Esophagus muscularis mucosa (tissue), 4 donors: ENCODE data around the gene NR1H3.

Experiments used
- EP300 ChIP-seq: sonication (generic); formaldehyde crosslinking; IDR thresholded peaks from one replicate; pipeline ENCODE4 v1.6.1; 2017; ENCODE audit warnings: antibody characterized with exemption
- POLR2A ChIP-seq: fragments of 450-650 bp; IDR thresholded peaks from one replicate; pipeline ENCODE4 v1.6.1; 2017; ENCODE audit warnings: antibody characterized with exemption, moderate library complexity, mild to moderate bottlenecking, low read depth
- POLR2AphosphoS5 ChIP-seq, 2 donors: sonication (generic); formaldehyde crosslinking; IDR thresholded peaks; one replicate each; pipeline ENCODE4 v1.6.1; 2017; ENCODE audit warnings: antibody characterized with exemption in 2 of 2
- TF ChIP-seq, protein P1 (sequence below), 3 experiments: fragments of 200-600 bp in 2 of 3; fragments of 450-650 bp in 1 of 3; sonication (generic) in 2 of 3; IDR thresholded peaks; one replicate each; pipeline ENCODE4 v1.5.1; 2017 to 2019; ENCODE audit warnings: antibody characterized with exemption in 3 of 3, mild to moderate bottlenecking in 2 of 3, moderate library complexity in 1 of 3

DNA sequence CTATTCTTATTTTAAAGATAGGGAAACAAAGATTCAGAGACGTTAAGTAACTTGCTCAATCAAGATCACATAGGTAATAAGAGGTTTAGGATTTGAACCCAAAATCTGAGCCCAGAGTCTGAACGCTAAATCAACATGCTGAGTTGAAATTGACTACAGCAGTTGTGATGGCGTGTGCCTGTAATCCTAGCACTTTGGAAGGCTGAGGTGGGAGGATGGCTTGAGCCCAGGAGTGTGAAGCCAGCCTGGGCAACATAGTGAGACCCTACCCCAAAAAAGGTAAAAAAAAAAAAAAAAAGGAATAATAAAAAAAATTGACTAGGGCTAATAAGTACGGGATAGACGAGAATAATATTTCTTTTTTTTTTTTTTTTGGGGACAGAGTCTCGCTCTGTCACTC lies 1.4 kb upstream of the NR1H3 start:
- no peak for TF ChIP-seq POLR2A
- TF ChIP-seq, protein P1, sequence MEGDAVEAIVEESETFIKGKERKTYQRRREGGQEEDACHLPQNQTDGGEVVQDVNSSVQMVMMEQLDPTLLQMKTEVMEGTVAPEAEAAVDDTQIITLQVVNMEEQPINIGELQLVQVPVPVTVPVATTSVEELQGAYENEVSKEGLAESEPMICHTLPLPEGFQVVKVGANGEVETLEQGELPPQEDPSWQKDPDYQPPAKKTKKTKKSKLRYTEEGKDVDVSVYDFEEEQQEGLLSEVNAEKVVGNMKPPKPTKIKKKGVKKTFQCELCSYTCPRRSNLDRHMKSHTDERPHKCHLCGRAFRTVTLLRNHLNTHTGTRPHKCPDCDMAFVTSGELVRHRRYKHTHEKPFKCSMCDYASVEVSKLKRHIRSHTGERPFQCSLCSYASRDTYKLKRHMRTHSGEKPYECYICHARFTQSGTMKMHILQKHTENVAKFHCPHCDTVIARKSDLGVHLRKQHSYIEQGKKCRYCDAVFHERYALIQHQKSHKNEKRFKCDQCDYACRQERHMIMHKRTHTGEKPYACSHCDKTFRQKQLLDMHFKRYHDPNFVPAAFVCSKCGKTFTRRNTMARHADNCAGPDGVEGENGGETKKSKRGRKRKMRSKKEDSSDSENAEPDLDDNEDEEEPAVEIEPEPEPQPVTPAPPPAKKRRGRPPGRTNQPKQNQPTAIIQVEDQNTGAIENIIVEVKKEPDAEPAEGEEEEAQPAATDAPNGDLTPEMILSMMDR (IDR thresholded peaks at IDR 0.05): no peak
- no peak for TF ChIP-seq EP300
- TF ChIP-seq POLR2AphosphoS5 (IDR thresholded peaks at IDR 0.05): no peak
